Ascending aorta (tissue), 2 donors: ENCODE results near the gene TACR2. TPM values are rescaled to one million over a fixed set of nuclear protein-coding genes. Genes with fewer than 3 reads are reported as not detected.

Experiments used
- DNase-seq, 2 donors: peaks; one replicate each; pipeline ENCODE4 v3.0.0-alpha.2; 2019; ENCODE audit warnings: low spot score in 2 of 2
- H3K27ac ChIP-seq, 2 donors: fragments of 200-600 bp; sonication (generic); one replicate each; pipeline ENCODE4 v1.5.1; 2016 to 2017; ENCODE audit warnings: mild to moderate bottlenecking in 1 of 2
- H3K27me3 ChIP-seq: fragments of 200-600 bp; sonication (generic); one replicate; pipeline ENCODE4 v1.5.1; 2017
- H3K36me3 ChIP-seq, 2 donors: fragments of 200-600 bp; sonication (generic); one replicate each; pipeline ENCODE4 v1.5.1; 2016
- H3K4me1 ChIP-seq, 2 donors: fragments of 200-600 bp; sonication (generic); one replicate each; pipeline ENCODE4 v1.5.1; 2016 to 2017; ENCODE audit warnings: mild to moderate bottlenecking in 1 of 2
- H3K4me3 ChIP-seq, 2 donors: fragments of 200-600 bp; sonication (generic); one replicate each; pipeline ENCODE4 v1.5.1; 2016 to 2017; ENCODE audit warnings: mild to moderate bottlenecking in 1 of 2
- H3K9me3 ChIP-seq, 2 donors: fragments of 200-600 bp; sonication (generic); one replicate each; pipeline ENCODE4 v1.5.1; 2016
- CTCF ChIP-seq, 3 experiments: fragments of 200-600 bp in 2 of 3; fragments of 450-650 bp in 1 of 3; sonication (generic) in 2 of 3; IDR thresholded peaks; one replicate each; pipeline ENCODE4 v1.5.1; 2016 to 2019; ENCODE audit warnings: antibody characterized with exemption in 3 of 3, mild to moderate bottlenecking in 1 of 3, moderate library complexity in 1 of 3
- intact Hi-C: fragments of 100-400 bp; cut with DNase I; formaldehyde crosslinking; loops from one replicate; pipeline ENCODE4 v1.15.1; 2023
- total RNA-seq: library from RNA; depleted of rRNA; stranded (reverse); fragments of >200 nt; gene quantifications from one replicate; pipeline ENCODE4 v1.1.0, GENCODE V29; 2016

Gene TACR2
- total RNA-seq, 1 donor from 2014 or later = not detected

DNA sequence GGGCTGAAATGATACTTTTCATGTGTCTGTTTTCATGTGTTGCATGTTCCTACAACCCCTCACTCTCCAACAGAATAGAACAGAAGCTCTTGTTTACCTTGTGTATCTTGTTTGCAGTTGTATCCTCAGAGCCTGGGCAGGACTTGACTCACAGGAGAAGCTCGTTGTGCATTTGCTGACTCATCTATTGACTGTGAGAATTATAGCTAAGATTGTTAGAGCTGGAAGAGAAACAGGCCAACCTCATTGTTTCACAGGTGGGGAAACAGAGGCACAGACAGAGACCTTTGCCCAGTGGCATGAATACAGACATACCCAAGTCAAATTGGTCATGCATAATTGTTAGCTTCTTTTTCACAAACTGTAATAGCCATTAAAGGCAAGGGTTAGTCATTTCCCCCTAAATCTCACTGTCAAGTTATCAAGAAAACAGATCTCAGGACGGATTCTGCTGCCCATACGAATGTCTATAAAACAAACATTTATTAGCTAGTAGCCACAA, 30.0 kb upstream of the TACR2 start:
- intact Hi-C loops = no loop called here
- Histone ChIP-seq H3K27me3 (no peaks in the 10 kb centered on the region), H3K9me3 (no peaks in the 10 kb centered on the region), H3K4me3 (no peak overlapping the region), H3K27ac (no peak overlapping the region), H3K36me3 (no peaks in the 10 kb centered on the region), H3K4me1 (no peaks in the 10 kb centered on the region)
- DNase-seq = no peak
- no peak for TF ChIP-seq CTCF (IDR thresholded peaks at IDR 0.05)

DNA sequence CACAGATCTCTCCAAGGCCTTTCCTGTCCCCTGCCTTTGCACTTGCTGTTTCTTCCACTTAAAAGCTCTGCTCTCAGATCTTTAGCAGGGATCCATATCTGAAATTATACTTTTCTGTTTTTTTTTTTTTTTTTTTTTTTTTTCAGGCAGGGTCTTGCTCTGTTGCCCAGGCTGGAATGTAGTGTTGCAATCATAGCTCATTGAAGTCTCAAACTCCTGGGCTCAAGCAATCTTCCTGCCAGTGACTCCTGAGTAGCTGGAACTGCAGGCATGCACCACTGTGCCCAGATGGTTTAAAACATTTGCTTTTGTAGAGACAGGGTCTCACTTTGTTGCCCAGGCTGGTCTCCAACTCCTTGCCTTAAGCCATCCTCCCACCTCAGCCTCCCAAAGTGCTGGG, 29.5 kb upstream of the TACR2 start:
- Histone ChIP-seq H3K4me3 (no peak overlapping the region), H3K9me3 (no peaks in the 10 kb centered on the region), H3K27ac (no peak overlapping the region), H3K36me3 (no peaks in the 10 kb centered on the region), H3K4me1 (no peaks in the 10 kb centered on the region), H3K27me3 (no peaks in the 10 kb centered on the region)
- DNase-seq = no peak
- intact Hi-C loops = no loop called here
- no peak for TF ChIP-seq CTCF (IDR thresholded peaks at IDR 0.05)

DNA sequence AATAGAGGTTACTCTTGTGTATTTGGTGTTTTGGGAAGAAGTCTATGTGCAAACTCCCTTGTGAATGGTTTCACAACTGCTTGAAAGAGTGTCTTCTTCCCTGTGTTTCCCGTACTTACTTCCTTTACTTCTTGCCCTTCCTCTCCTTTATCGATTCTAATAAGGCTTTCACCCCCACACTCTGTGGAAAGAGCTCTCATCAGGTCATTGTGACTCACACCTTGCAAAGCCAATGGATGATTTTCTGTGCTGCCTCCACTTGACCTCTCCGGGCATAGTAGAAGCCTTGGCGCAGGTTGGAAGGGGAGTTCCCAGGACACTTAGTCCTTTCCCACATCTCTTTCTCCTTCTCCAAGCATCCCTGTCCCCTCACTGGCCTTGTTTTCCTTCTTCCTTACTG, 28.3 kb upstream of the TACR2 start:
- Histone ChIP-seq H3K27me3 (no peaks in the 10 kb centered on the region), H3K9me3 (no peaks in the 10 kb centered on the region), H3K4me3 (no peak overlapping the region), H3K27ac (no peak overlapping the region), H3K36me3 (no peaks in the 10 kb centered on the region), H3K4me1 (no peaks in the 10 kb centered on the region)
- no peak for DNase-seq
- no peak for TF ChIP-seq CTCF (IDR thresholded peaks at IDR 0.05)
- intact Hi-C loops = no loop called here

GRCh38 chr10:69443354-69443753, 26.6 kb upstream of the TACR2 start:
- H3K27me3 ChIP-seq = no peaks in the 10 kb centered on the region
- no peak for DNase-seq
- H3K4me1 ChIP-seq = peaks cover 0 to 4% of the 10 kb centered on the region in 2 donors
- no peak overlapping the region for H3K27ac ChIP-seq
- no peak for TF ChIP-seq CTCF (IDR thresholded peaks at IDR 0.05)
- H3K4me3 ChIP-seq = no peak overlapping the region
- no peaks in the 10 kb centered on the region for H3K36me3 ChIP-seq
- no peaks in the 10 kb centered on the region for H3K9me3 ChIP-seq
- intact Hi-C loops = no loop called here

GRCh38 chr10:69439813-69440506, 23.2 kb upstream of the TACR2 start:
- intact Hi-C loops = no loop called here

More at GRCh38 chr10:69439813-69440506, 23.2 kb upstream of the TACR2 start:
- no peak overlapping the region for H3K27ac ChIP-seq
- no peak for DNase-seq
- H3K4me1 ChIP-seq = peaks cover 0 to 4% of the 10 kb centered on the region in 2 donors
- H3K4me3 ChIP-seq = no peak overlapping the region
- no peak for TF ChIP-seq CTCF (IDR thresholded peaks at IDR 0.05)
- H3K36me3 ChIP-seq = no peaks in the 10 kb centered on the region
- H3K27me3 ChIP-seq = no peaks in the 10 kb centered on the region
- no peaks in the 10 kb centered on the region for H3K9me3 ChIP-seq
